H1 (cell line): ENCODE data around the gene TEX44.

Experiments used
- CEBPB ChIP-seq: IDR thresholded peaks from 2 replicates; pipeline ENCODE4 v1.6.1; 2012; ENCODE audit warnings: low read depth, low read length
- CREB1 ChIP-seq: IDR thresholded peaks from 2 replicates; pipeline ENCODE4 v1.6.1; 2012; ENCODE audit warnings: inconsistent platforms
- EP300 ChIP-seq, 2 experiments: IDR thresholded peaks; 1 replicate in 1 of 2; 2 replicates in 1 of 2; pipeline ENCODE4 v1.6.1; 2011 to 2012; ENCODE audit warnings: low read depth in 2 of 2, low read length in 2 of 2, mild to moderate bottlenecking in 2 of 2, borderline replicate concordance in 1 of 2, inconsistent platforms in 1 of 2, moderate library complexity in 1 of 2
- TF ChIP-seq, protein P1 (sequence below), 3 experiments: IDR thresholded peaks; 1 replicate in 2 of 3; 2 replicates in 1 of 3; pipeline versions ENCODE4 v1.5.1 to v1.6.1; 2011; ENCODE audit warnings: low read length in 3 of 3, mild to moderate bottlenecking in 3 of 3, inconsistent platforms in 2 of 3, low read depth in 1 of 3, moderate library complexity in 1 of 3; ENCODE audit not compliant: insufficient read depth in 1 of 3; ENCODE audit errors: control extremely low read depth in 1 of 3

DNA sequence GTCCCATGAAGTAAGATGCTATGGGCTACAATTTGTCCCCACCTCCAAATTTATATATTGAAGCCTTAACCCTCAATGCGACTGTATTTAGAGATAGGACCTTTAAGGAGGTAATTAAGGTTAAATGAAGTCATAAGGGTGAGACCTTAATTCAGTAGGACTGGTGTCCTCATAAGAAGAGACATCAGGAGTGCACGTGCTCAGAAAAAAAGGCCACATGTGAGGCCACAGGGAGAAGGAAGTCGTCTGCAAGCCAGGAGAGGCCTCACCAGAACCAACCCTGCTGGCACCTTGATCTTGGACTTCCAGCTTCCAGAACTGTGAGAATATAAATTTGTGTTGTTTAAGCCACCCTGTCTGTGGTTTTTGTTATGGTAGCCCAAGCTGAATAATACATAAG, 25.5 kb upstream of the TEX44 start:
- TF ChIP-seq, protein P1, sequence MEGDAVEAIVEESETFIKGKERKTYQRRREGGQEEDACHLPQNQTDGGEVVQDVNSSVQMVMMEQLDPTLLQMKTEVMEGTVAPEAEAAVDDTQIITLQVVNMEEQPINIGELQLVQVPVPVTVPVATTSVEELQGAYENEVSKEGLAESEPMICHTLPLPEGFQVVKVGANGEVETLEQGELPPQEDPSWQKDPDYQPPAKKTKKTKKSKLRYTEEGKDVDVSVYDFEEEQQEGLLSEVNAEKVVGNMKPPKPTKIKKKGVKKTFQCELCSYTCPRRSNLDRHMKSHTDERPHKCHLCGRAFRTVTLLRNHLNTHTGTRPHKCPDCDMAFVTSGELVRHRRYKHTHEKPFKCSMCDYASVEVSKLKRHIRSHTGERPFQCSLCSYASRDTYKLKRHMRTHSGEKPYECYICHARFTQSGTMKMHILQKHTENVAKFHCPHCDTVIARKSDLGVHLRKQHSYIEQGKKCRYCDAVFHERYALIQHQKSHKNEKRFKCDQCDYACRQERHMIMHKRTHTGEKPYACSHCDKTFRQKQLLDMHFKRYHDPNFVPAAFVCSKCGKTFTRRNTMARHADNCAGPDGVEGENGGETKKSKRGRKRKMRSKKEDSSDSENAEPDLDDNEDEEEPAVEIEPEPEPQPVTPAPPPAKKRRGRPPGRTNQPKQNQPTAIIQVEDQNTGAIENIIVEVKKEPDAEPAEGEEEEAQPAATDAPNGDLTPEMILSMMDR (IDR thresholded peaks at IDR 0.05; ENCODE audit: control extremely low read depth in 1 of 3, insufficient read depth in 1 of 3, low read depth in 1 of 3, low read length in 3 of 3): no peak
- TF ChIP-seq EP300 (IDR thresholded peaks at IDR 0.05; ENCODE audit: borderline replicate concordance in 1 of 2, low read depth in 2 of 2, low read length in 2 of 2) (no peak), CEBPB (no peak), CREB1 (no peak)
